Astrocyte of the cerebellum (primary cell): ENCODE results near the gene MTIF3.
A peak's percentile ranks its signal among the peaks of the same experiment; 100 is the strongest.

Experiments used
- DNase-seq: peaks from one replicate; pipeline ENCODE4 v3.0.0-alpha.2; 2011; ENCODE audit warnings: low read depth
- H3K4me3 ChIP-seq: 2 replicates; pipeline ENCODE4 v1.5.1; 2011; ENCODE audit warnings: mild to moderate bottlenecking, low read depth, low read length, moderate library complexity
- in situ Hi-C: cut with HindIII; loops from 2 replicates; pipeline ENCODE4 v1.10.0; 2017; ENCODE audit warnings: low sequenced_read_pairs
- TF ChIP-seq, protein P1 (sequence below): IDR thresholded peaks from 2 replicates; pipeline ENCODE4 v1.5.1; 2012; ENCODE audit warnings: low read length, low read depth, moderate library complexity, mild to moderate bottlenecking; ENCODE audit errors: missing control alignments

MTIF3 gene

GRCh38 chr13:27449936-27450828, at the start of gene MTIF3:
MTIF3 (minus strand) TSS chr13:27450564; CDS start chr13:27440448, 10,116 bp downstream.
- DNase-seq, result peak; percentile 76
- TF ChIP-seq, protein P1, sequence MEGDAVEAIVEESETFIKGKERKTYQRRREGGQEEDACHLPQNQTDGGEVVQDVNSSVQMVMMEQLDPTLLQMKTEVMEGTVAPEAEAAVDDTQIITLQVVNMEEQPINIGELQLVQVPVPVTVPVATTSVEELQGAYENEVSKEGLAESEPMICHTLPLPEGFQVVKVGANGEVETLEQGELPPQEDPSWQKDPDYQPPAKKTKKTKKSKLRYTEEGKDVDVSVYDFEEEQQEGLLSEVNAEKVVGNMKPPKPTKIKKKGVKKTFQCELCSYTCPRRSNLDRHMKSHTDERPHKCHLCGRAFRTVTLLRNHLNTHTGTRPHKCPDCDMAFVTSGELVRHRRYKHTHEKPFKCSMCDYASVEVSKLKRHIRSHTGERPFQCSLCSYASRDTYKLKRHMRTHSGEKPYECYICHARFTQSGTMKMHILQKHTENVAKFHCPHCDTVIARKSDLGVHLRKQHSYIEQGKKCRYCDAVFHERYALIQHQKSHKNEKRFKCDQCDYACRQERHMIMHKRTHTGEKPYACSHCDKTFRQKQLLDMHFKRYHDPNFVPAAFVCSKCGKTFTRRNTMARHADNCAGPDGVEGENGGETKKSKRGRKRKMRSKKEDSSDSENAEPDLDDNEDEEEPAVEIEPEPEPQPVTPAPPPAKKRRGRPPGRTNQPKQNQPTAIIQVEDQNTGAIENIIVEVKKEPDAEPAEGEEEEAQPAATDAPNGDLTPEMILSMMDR, result no peak
- in situ Hi-C loops, result no loop called here
- H3K4me3 ChIP-seq, result peak within 1 kb of the TSS; percentile 94

- DNase-seq, result no peak
- H3K4me3 ChIP-seq, result no peak overlapping the region
- TF ChIP-seq, protein P1, result no peak
- in situ Hi-C loops, result no loop called here
Measured at GRCh38 chr13:27497563-27498230, 47.3 kb upstream of the MTIF3 start.

GRCh38 chr13:27496536-27497273, 46.3 kb upstream of the MTIF3 start:
- DNase-seq, result no peak
- TF ChIP-seq, protein P1, result no peak
- H3K4me3 ChIP-seq, result no peak overlapping the region
- in situ Hi-C loops, result no loop called here

DNA sequence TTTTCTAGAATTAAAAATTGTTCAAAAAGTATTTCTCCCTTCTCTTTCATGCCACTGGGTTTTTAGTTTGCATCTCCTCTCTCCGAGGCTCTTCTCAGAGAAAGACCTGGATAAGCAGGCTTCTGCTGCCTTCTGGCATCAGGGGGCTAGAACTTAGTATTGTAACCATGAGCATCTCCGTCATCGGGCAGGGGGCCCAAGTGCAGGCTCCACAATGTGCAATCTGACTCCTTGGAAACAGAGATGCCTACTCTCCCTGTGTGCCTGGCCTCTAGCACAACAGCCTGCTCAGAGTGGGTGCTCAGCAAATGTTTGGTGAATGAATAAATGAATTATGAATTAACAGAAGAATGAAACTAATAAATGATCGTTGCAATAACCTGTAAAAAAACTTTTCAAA, 45.6 kb upstream of the MTIF3 start:
- DNase-seq, result no peak
- in situ Hi-C loops, result no loop called here
- TF ChIP-seq, protein P1, result no peak
- no peak overlapping the region for H3K4me3 ChIP-seq

DNA sequence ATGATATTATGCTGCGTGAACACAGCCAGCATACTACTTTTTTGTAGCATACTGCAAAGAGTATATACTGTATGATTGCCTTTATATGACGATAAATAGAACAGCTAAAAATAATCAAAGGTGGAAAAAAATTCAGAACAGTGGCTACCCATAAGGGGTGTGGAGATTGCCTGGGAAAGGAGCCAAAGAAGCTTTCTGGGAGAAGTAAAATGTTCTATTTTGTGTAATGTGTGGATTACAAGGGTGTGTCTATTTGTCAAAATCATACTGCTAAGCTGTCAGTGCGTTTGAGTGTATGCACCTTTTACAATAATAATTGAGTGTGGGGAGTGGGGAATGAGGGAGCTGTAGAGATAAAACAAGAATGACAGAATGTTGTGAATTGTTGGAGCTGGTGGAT, 45.2 kb upstream of the MTIF3 start:
- in situ Hi-C loops, result no loop called here
- no peak overlapping the region for H3K4me3 ChIP-seq
- TF ChIP-seq, protein P1, result no peak
- no peak for DNase-seq

GRCh38 chr13:27493981-27494380, 43.6 kb upstream of the MTIF3 start:
- in situ Hi-C loops, result no loop called here
- TF ChIP-seq, protein P1, result no peak
- DNase-seq, result no peak
- H3K4me3 ChIP-seq, result no peak overlapping the region
